Nephron (organoid): ENCODE data around the gene GAB3.

Experiments
- H3K27ac Mint-ChIP-seq, 3 experiments: 2 replicates each; pipeline ENCODE4 v1.8.0; 2020; ENCODE audit warnings: mixed read lengths in 3 of 3, mild to moderate bottlenecking in 2 of 3, moderate library complexity in 1 of 3
- H3K27me3 Mint-ChIP-seq: 2 replicates; pipeline ENCODE4 v1.8.0; 2021; ENCODE audit warnings: low read depth, mild to moderate bottlenecking, moderate library complexity, mixed read lengths
- H3K36me3 Mint-ChIP-seq: 2 replicates; pipeline ENCODE4 v1.8.0; 2020; ENCODE audit warnings: low read depth, mixed read lengths
- H3K4me1 Mint-ChIP-seq: 2 replicates; pipeline ENCODE4 v1.8.0; 2020; ENCODE audit warnings: mixed read lengths
- H3K4me3 Mint-ChIP-seq, 3 experiments: 2 replicates each; pipeline ENCODE4 v1.8.0; 2020; ENCODE audit warnings: mild to moderate bottlenecking in 3 of 3, mixed read lengths in 3 of 3, moderate library complexity in 2 of 3
- H3K9me3 Mint-ChIP-seq: 2 replicates; pipeline ENCODE4 v1.8.0; 2020; ENCODE audit warnings: mixed read lengths
- TF ChIP-seq, protein P1 (sequence below), 3 experiments: fragments of 200-600 bp; sonication (generic); IDR thresholded peaks; one replicate each; pipeline ENCODE4 v1.5.0; 2021; ENCODE audit warnings: antibody characterized with exemption in 3 of 3; ENCODE audit not compliant: unreplicated experiment in 3 of 3

Gene GAB3, protein sequence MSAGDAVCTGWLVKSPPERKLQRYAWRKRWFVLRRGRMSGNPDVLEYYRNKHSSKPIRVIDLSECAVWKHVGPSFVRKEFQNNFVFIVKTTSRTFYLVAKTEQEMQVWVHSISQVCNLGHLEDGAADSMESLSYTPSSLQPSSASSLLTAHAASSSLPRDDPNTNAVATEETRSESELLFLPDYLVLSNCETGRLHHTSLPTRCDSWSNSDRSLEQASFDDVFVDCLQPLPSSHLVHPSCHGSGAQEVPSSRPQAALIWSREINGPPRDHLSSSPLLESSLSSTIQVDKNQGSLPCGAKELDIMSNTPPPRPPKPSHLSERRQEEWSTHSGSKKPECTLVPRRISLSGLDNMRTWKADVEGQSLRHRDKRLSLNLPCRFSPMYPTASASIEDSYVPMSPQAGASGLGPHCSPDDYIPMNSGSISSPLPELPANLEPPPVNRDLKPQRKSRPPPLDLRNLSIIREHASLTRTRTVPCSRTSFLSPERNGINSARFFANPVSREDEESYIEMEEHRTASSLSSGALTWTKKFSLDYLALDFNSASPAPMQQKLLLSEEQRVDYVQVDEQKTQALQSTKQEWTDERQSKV

DNA sequence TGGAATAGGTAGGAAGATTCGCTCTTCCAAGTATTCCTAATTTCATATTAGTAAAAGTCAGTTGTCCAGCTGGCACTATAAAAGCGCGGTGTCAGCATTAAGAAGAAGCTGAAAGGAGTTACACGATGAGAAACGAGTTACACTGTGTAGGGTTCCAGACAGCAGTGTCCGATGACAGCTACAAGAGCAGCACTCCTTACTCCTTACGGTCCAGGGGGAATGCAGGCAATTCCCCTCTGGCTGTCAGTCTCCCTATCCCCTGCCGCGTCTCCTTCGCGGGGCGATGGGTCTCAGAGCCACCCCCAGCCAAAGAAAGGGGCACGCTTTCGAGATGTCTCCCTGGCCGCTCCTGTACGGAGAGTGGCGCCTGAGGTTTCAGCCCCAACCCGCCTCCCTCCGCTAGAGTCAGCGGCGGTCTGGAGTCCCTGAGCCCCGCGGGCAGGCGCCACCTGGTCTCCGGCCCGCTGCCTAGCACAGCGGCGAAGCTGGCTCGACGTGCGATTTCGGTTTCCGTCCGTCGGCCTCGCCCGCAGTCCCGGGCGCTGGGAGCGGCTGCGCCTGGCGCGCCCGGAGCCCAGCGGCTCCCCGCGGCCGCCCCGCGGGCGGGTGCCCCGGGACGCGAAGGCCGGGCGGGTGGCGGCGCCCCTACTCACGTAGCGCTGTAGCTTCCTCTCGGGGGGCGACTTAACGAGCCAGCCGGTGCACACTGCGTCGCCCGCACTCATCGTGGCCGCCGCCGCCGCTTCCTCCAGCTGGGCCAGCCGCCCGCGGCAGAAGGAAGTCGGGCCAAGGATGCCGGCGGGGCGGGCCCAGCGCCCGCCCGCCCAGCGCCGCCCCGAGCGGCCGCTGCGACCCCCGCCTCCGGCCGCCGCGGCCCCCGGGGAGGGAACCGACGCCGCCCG, at the start of gene GAB3:
Gene GAB3, minus strand, starts transcription at position 777 of the 902 bp plus-strand sequence. Its CDS starts 52 bp downstream, at position 725.
- Mint-ChIP-seq H3K9me3 (peaks cover 15% of the 10 kb centered on the region), H3K36me3 (no peaks in the 10 kb centered on the region), H3K4me3 (peak within 1 kb of the TSS; percentile 64 to 81 (median 78)), H3K4me1 (peaks cover 4% of the 10 kb centered on the region), H3K27me3 (peaks cover 39% of the 10 kb centered on the region), H3K27ac (peak within 1 kb of the TSS in 1 of 3 experiments; percentile 33)
- TF ChIP-seq, protein P1, sequence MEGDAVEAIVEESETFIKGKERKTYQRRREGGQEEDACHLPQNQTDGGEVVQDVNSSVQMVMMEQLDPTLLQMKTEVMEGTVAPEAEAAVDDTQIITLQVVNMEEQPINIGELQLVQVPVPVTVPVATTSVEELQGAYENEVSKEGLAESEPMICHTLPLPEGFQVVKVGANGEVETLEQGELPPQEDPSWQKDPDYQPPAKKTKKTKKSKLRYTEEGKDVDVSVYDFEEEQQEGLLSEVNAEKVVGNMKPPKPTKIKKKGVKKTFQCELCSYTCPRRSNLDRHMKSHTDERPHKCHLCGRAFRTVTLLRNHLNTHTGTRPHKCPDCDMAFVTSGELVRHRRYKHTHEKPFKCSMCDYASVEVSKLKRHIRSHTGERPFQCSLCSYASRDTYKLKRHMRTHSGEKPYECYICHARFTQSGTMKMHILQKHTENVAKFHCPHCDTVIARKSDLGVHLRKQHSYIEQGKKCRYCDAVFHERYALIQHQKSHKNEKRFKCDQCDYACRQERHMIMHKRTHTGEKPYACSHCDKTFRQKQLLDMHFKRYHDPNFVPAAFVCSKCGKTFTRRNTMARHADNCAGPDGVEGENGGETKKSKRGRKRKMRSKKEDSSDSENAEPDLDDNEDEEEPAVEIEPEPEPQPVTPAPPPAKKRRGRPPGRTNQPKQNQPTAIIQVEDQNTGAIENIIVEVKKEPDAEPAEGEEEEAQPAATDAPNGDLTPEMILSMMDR (IDR thresholded peaks at IDR 0.05; ENCODE audit: unreplicated experiment in 3 of 3): no peak

DNA sequence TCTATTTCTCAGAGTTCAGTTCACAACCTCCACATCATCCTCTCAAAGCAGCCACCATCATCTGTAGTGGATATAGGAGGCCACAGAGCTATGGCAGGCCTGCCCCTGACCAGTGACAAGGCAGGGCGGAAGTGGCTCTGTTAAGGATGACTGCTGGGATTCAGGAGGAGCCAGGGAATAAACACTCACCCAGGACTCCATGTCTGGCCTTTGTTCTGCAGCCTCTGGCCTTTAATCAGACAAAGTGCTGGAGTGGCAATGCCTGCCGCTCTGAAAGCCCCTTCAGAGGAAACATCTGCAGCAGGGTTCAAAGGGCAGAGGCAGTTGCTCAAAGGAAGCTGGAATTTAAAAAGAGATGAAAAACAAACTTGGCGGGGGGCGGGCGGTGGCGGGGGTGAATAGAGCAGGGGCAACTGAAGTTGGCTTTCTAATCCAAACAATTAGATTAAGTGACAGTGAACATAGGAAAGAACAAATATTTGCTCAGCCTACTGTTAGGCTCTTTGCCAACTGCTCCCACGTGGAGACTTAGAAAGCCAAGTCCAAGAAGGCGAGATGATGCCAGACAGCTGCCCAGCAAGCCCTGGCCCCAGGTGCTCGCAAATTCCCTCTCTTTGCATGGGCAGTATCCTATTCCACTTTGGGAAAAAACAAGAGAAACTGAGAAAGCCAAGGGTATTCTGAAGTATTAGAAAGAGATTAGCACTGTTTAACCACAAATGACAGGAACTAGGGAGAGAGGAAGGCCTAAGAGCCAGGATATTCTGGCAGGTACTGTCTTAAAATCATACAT, 48.9 kb upstream of the GAB3 start:
- Mint-ChIP-seq H3K27me3 (no peaks in the 10 kb centered on the region), H3K36me3 (no peaks in the 10 kb centered on the region), H3K9me3 (peaks cover 2% of the 10 kb centered on the region), H3K4me1 (peaks cover 26% of the 10 kb centered on the region), H3K27ac (peak overlapping the region; percentile 9 to 73 (median 43)), H3K4me3 (no peak overlapping the region)
- TF ChIP-seq, protein P1 (IDR thresholded peaks at IDR 0.05; ENCODE audit: unreplicated experiment in 3 of 3): no peak

DNA sequence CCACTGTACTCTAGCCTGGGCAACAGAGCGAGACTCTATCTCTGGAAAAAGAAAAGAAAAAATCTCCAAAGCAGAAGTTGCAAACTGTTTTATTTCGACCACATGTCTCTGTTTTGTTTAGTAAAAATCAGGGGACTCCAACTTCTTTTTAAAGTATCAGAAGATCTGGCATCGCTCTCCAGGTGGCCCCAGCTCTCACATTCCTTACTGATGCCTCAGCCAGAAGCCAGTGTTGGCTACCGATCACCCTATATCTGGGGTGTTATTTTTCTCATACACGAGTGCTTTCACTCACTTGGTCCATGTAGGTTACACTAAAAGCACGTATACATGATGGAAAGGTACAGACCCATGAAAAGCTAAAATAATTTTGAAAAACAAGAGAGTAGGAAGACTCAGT, 46.1 kb upstream of the GAB3 start:
- peaks cover 5% of the 10 kb centered on the region for H3K9me3 Mint-ChIP-seq
- H3K27me3 Mint-ChIP-seq: no peaks in the 10 kb centered on the region
- TF ChIP-seq, protein P1 (IDR thresholded peaks at IDR 0.05; ENCODE audit: unreplicated experiment in 3 of 3): no peak
- H3K27ac Mint-ChIP-seq: no peak overlapping the region
- peaks cover 19% of the 10 kb centered on the region for H3K4me1 Mint-ChIP-seq
- no peak overlapping the region for H3K4me3 Mint-ChIP-seq
- no peaks in the 10 kb centered on the region for H3K36me3 Mint-ChIP-seq

DNA sequence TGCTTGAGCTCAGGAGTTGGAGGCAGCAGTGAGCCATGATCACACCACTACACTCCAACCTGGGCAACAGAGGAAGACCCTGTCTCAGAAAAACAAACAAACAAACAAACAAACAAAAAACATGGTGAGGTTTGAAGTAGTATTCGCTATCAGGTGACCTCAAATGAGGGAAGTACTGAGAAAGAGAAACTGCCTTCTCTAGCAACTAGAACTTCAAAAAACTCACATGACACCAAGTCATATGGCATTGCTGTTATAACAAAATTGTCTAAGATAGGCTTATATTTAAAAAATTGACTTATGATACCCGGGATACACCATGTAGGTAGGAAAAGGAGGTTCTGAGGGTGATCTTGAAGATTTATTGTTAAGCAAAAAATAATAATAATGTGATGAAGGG, 44.1 kb upstream of the GAB3 start:
- Mint-ChIP-seq H3K4me1 (peaks cover 15% of the 10 kb centered on the region), H3K36me3 (no peaks in the 10 kb centered on the region), H3K4me3 (no peak overlapping the region), H3K27ac (no peak overlapping the region), H3K27me3 (no peaks in the 10 kb centered on the region), H3K9me3 (peaks cover 6% of the 10 kb centered on the region)
- TF ChIP-seq, protein P1 (IDR thresholded peaks at IDR 0.05; ENCODE audit: unreplicated experiment in 3 of 3): no peak

DNA sequence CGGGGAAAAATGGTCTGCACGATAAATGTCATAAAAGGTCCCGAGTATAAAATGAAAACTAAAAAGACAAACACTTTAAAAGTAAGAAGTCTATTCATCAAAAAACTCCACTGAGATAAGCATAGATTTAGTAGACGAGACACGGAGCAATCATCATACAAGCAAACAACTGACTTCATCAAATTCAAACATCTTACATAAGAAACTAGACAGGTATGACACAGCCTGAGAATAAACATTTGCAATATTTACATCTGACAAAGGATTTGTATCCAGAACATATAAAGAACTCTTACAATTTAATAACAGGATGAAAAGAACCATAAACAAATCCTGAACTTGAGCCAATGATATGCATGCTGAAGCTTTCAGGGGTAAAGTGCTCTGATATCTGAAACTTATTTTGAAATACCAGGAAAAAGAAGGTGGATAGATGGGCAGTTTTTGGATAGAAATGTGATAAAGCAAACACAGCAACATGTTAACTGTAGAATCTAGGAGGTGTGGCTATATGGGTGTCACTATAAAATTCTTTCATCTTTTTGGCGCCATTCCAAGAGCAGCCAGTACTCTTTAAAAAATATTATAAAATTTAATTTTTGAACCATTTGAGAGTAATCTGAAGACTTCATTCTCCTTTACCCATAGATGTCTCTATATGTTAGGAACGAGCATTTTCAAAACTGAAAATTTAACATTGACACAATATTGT, 42.4 kb upstream of the GAB3 start:
- H3K9me3 Mint-ChIP-seq: peaks cover 6% of the 10 kb centered on the region
- H3K27ac Mint-ChIP-seq: no peak overlapping the region
- no peaks in the 10 kb centered on the region for H3K27me3 Mint-ChIP-seq
- H3K4me1 Mint-ChIP-seq: peaks cover under 1% of the 10 kb centered on the region
- H3K36me3 Mint-ChIP-seq: peaks cover 3% of the 10 kb centered on the region
- no peak overlapping the region for H3K4me3 Mint-ChIP-seq
- TF ChIP-seq, protein P1 (IDR thresholded peaks at IDR 0.05; ENCODE audit: unreplicated experiment in 3 of 3): no peak
